Measurements from ENCODE around the gene TST. TPM values are rescaled to one million over a fixed set of nuclear protein-coding genes. Genes with fewer than 3 reads are reported as not detected.
"Not testable (repeated sequence)": the region's sequence is repeated elsewhere in the genome, so short reads cannot be mapped to it uniquely, and the experiment has no call there.

Gene TST
- total RNA-seq, 2 donors from 2014 or later, result 0.60 to 10.7 TPM

DNA sequence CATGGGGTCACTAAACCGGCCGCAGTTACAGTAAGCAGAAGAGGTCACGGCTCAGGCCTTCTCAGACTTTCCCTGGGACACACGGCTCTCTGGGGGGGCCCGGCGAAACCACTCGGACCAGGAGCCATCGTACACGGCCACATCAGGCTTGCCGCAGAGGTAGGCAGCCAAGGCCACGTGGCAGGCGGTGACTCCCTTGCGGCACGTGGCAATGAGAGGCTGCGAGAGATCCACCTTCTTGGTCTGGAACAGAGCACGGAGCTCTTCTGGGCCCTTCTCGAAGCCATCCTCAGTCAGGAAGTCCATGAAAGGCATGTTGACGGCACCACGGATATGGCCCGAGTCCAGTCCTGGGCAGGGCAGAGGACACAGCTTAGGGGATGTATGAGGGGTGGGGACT is 8.3 kb downstream of the TST start:
- no peak for DNase-seq
- peaks cover 32% of the 10 kb centered on the region for H3K27me3 Mint-ChIP-seq
- H3K4me3 Mint-ChIP-seq, result no peak overlapping the region
- no peak for ATAC-seq
- no peaks in the 10 kb centered on the region for H3K9me3 ChIP-seq (ENCODE audit: control insufficient read depth, low read length, poor library complexity, severe bottlenecking)
- peaks cover 6% of the 10 kb centered on the region for H3K4me1 Mint-ChIP-seq
- no peaks in the 10 kb centered on the region for H3K36me3 Mint-ChIP-seq (ENCODE audit: low read depth)
- no peak overlapping the region for H3K27ac Mint-ChIP-seq

DNA sequence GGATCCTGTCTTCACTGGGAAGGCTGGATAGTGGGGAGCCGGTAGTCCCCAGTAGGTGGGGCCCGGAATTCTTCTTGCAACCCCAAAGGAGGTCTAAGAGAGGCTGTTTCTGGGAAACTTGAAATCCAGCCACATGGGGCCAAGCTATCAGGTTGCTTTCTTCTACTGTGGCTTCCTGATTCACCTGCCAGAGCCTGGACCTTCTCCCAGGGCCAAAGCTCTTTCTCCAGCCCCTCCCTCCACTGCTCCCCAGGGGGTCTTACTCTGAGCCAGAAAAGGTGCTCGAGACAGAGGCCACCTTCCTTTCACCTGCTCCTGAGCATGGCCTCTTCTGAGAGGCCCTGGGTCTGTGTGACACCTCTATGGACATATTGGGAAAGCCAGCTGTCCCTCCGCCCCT is 9.1 kb downstream of the TST start:
- Mint-ChIP-seq H3K36me3 (ENCODE audit: low read depth) (no peaks in the 10 kb centered on the region), H3K27ac (no peak overlapping the region), H3K27me3 (peaks cover 39% of the 10 kb centered on the region), H3K4me3 (no peak overlapping the region), H3K4me1 (peaks cover 6% of the 10 kb centered on the region)
- no peaks in the 10 kb centered on the region for H3K9me3 ChIP-seq (ENCODE audit: control insufficient read depth, low read length, poor library complexity, severe bottlenecking)
- DNase-seq (no peak), ATAC-seq (no peak)

DNA sequence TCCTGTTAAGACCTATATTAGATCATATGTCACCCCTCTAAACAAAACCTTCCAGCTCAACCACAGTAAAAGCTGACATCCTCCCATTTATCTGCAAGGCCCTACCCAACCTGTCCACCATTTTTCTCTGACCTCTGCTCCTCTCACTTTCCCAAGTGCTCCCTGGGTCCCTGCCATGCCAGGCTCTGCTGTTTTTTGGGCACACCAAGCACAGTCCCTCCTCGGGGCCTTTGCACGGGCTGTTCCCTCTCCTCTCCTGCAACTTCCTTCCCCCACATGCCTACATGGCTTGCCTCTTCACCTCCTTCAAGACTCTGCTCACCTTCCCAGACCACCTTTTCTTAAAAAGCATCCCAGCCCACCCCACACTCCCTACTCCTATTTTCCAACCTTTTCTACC is 9.8 kb downstream of the TST start:
- H3K27me3 Mint-ChIP-seq, result peaks cover 46% of the 10 kb centered on the region
- H3K4me3 Mint-ChIP-seq, result no peak overlapping the region
- H3K36me3 Mint-ChIP-seq (ENCODE audit: low read depth), result no peaks in the 10 kb centered on the region
- DNase-seq, result no peak
- no peak overlapping the region for H3K27ac Mint-ChIP-seq
- ATAC-seq, result no peak
- H3K4me1 Mint-ChIP-seq, result peaks cover 6% of the 10 kb centered on the region
- no peaks in the 10 kb centered on the region for H3K9me3 ChIP-seq (ENCODE audit: control insufficient read depth, low read length, poor library complexity, severe bottlenecking)

DNA sequence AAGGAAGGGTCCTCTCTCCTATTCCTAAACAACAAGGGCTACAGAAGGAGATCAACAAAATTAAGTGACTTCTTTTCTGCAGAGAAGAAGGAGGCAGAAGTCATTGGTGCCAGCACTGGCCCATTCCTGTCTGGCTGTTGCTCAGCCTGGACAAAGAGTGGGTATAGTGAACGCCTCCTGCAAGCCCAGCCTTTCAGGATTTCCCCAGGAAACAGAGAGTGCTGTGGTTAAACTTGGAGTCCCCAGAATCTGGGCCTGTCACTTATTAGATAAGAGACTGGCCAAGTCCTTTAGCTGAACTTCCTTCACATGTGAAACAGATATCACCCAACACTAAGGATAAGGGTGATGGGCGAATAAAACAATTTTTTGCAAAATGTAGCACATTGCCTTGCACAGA is 10.9 kb downstream of the TST start:
- H3K27ac Mint-ChIP-seq, result no peak overlapping the region
- DNase-seq (no peak), ATAC-seq (no peak)
- peaks cover 8% of the 10 kb centered on the region for H3K4me1 Mint-ChIP-seq
- H3K4me3 Mint-ChIP-seq, result no peak overlapping the region
- H3K27me3 Mint-ChIP-seq, result peaks cover 57% of the 10 kb centered on the region
- H3K36me3 Mint-ChIP-seq (ENCODE audit: low read depth), result peaks cover 2% of the 10 kb centered on the region
- H3K9me3 ChIP-seq (ENCODE audit: control insufficient read depth, low read length, poor library complexity, severe bottlenecking), result no peaks in the 10 kb centered on the region

DNA sequence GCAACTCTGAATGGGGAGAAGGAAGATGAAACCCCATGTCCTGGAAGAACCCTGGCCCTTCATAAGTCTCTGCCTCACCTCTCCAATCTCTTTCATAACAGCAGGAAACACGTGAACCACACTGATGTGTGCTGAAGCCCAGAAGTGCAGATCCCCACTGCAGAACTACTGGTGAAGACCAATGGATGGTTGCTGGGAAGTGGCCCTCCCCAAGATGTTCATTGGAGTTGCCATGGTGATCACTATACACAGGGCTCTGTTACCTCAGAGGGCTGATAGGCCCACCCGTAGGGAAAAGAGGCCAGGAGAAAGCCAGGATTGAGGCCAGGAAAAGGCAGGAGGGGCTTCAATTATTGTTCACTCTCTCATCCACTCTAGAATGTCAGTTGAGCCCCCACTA is 11.6 kb downstream of the TST start:
- H3K9me3 ChIP-seq (ENCODE audit: control insufficient read depth, low read length, poor library complexity, severe bottlenecking), result no peaks in the 10 kb centered on the region
- no peak for ATAC-seq
- Mint-ChIP-seq H3K4me3 (no peak overlapping the region), H3K36me3 (ENCODE audit: low read depth) (peaks cover 2% of the 10 kb centered on the region), H3K4me1 (peaks cover 11% of the 10 kb centered on the region), H3K27me3 (peaks cover 64% of the 10 kb centered on the region), H3K27ac (no peak overlapping the region)
- no peak for DNase-seq

DNA sequence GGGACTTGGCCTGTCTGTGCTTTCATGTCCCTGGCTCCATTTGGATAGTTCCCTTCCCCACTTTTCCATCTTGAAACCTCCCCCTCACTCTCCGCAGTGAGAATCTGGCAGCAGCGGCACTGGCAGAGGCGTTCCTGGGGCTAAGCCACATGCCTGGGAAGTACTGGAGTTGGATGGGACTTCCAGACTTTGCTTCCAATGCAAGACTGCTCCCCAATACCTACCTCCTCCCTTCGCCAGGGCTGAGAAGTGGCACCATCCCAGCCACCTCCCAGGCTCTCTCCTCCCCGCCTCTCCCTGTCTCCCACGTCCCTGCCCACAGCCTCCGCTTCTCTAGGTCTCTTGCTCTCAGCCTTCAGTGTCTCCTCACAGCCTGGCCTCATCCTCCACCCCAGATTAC is 16.6 kb downstream of the TST start:
- no peak for DNase-seq
- Mint-ChIP-seq H3K36me3 (ENCODE audit: low read depth) (peaks cover 2% of the 10 kb centered on the region), H3K27ac (no peak overlapping the region), H3K4me3 (no peak overlapping the region), H3K4me1 (peaks cover 8% of the 10 kb centered on the region), H3K27me3 (peaks cover 71% of the 10 kb centered on the region)
- H3K9me3 ChIP-seq (ENCODE audit: control insufficient read depth, low read length, poor library complexity, severe bottlenecking), result no peaks in the 10 kb centered on the region
- ATAC-seq, result no peak

DNA sequence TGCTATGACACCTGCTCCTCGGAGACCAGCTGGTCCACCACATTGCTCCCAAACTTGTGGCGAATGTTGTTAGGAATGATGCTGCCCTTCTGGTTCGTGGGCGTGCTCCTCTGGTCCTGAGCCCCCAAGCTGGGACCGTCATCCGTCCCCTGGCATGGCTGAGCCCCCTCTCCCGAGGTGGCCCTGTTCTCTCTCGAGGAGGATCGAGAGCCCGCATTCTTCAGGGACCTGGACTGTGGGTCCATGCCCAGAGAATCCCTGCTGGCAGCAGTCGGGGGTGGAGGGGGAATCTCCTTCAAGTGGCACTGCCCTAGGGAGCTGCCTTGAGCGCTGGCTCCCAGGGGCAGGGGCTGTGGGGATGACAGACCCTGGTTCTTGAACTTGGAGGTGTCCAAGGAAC is 17.4 kb downstream of the TST start:
- H3K4me3 Mint-ChIP-seq, result no peak overlapping the region
- ATAC-seq (no peak), DNase-seq (no peak)
- H3K27me3 Mint-ChIP-seq, result peaks cover 71% of the 10 kb centered on the region
- no peaks in the 10 kb centered on the region for H3K9me3 ChIP-seq (ENCODE audit: control insufficient read depth, low read length, poor library complexity, severe bottlenecking)
- no peak overlapping the region for H3K27ac Mint-ChIP-seq
- H3K4me1 Mint-ChIP-seq, result peaks cover 9% of the 10 kb centered on the region
- H3K36me3 Mint-ChIP-seq (ENCODE audit: low read depth), result peaks cover 2% of the 10 kb centered on the region

DNA sequence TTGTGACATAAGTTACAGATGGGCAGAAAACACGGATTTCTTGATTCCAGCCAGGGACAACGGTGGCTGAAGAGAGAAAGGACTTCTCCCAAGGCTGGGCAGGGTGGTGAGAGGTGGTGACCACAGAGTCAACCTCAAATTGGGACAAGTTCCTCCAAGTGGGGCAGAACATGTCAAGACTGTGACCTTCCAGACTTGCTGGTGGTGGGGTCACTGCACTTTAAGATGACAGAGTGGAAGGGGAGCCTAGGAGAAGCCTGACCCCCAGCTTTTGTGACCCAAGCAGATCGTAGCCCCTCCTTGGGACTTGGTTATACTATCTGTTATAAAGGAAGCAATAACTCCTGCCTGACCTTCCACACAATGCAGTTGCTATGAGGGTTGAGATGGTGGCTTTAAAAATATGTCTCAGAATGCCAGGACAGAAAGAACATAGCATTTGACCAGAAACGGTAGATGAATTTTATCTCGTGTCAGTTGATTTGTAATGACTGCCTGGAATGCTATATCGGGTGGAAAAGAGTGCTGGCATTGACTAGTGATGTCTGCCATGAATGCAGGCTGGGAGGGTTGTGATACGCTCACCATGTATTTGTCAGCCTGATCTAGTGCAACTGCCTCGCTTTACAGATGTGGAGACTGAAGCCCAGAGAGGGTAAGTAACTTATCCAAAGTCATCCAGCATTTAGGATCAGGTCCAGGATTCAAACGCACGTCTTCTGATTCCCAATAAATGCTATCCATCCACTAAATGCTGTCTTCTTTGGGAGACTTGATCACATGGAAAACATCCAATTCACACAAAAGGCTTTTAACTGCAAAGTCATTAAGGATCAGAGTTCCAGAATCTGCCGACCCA is 18.3 kb downstream of the TST start:
- DNase-seq (no peak), ATAC-seq (no peak)
- Mint-ChIP-seq H3K27ac (no peak overlapping the region), H3K27me3 (peaks cover 65% of the 10 kb centered on the region), H3K4me1 (peaks cover 9% of the 10 kb centered on the region), H3K4me3 (no peak overlapping the region), H3K36me3 (ENCODE audit: low read depth) (peaks cover 2% of the 10 kb centered on the region)
- H3K9me3 ChIP-seq (ENCODE audit: control insufficient read depth, low read length, poor library complexity, severe bottlenecking), result no peaks in the 10 kb centered on the region

DNA sequence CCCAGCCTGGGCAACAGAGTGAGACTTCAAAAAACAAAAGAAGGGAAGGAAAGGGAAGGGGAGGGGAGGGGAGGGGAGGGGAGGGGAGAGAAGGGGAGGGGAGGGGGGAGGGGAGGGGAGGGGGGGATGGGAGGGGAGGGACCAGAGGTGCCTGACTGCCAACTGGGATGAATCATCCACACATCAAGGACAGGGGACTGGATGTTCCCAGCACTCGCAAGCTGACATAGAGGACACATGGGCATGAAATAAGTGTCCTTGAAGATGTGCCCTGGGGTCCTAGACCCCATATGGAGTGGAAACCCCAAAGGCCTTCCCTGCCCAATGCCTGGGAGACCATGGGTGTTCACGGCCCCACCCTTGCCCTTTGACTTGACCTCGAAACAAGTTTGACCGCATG is 19.8 kb downstream of the TST start:
- H3K9me3 ChIP-seq (ENCODE audit: control insufficient read depth, low read length, poor library complexity, severe bottlenecking), result no peaks in the 10 kb centered on the region
- H3K4me1 Mint-ChIP-seq, result peaks cover 9% of the 10 kb centered on the region
- peaks cover 63% of the 10 kb centered on the region for H3K27me3 Mint-ChIP-seq
- no peak for DNase-seq
- H3K27ac Mint-ChIP-seq, result no peak overlapping the region
- peaks cover 2% of the 10 kb centered on the region for H3K36me3 Mint-ChIP-seq (ENCODE audit: low read depth)
- no peak for ATAC-seq
- H3K4me3 Mint-ChIP-seq, result no peak overlapping the region

DNA sequence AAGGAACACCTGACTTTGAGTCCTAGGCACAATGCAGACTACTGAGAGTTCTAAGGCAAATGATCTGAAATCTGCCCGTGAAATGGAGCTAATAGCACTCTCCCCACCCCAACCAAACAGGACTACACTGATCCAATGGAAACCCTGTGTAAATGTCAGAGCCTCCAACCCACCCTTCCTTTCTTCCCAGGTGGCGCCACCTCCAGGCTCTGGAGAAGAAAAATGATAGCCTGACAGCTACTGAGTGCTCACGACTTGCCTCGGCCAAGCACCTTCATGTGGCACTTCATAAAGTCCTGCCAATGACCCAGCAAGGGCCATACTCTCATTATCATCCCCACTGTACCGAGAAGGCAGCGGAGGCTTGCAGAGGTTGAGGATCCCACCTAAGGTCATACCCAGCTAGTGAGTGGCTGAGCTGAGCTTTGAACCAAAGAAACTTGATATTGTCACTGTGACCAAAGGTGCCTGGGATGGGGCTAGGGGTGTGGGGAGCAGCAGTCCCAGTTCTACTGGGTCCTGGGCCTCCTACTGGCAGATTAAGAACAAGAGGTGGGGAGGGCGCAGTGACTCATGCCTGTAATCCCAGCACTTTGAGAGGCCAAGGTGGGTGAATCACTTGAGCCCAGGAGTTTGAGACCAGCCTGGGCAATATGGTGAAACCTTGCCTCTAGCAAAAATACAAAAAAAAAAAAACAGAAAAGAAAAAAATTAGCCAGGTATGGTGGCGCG is 20.5 kb downstream of the TST start:
- ATAC-seq, result no peak
- no peaks in the 10 kb centered on the region for H3K9me3 ChIP-seq (ENCODE audit: control insufficient read depth, low read length, poor library complexity, severe bottlenecking)
- no peak for DNase-seq
- H3K4me3 Mint-ChIP-seq, result no peak overlapping the region
- no peaks in the 10 kb centered on the region for H3K36me3 Mint-ChIP-seq (ENCODE audit: low read depth)
- no peak overlapping the region for H3K27ac Mint-ChIP-seq
- H3K4me1 Mint-ChIP-seq, result peaks cover 9% of the 10 kb centered on the region
- peaks cover 60% of the 10 kb centered on the region for H3K27me3 Mint-ChIP-seq

DNA sequence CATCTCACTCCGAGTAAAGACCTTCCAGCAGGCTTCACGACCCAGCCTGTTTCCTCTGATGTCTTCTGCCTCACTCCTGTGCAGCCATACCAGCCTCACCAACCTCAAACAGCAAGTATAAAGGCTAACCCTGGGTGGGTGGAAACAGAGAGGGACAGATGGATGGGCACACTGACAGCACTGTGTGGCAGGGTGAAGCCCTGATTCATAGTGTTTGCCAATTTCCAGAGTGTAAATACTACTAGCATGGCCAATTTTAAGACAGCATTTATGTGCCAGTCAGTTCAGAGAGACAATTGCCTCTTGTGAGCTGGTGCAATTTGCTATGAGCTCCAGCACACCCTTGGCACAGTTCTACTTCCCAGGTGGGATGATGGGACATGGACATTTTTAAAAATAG is 21.5 kb downstream of the TST start:
- Mint-ChIP-seq H3K4me3 (no peak overlapping the region), H3K27me3 (peaks cover 56% of the 10 kb centered on the region), H3K4me1 (peaks cover 5% of the 10 kb centered on the region), H3K36me3 (ENCODE audit: low read depth) (no peaks in the 10 kb centered on the region), H3K27ac (no peak overlapping the region)
- ATAC-seq, result no peak
- DNase-seq, result no peak
- H3K9me3 ChIP-seq (ENCODE audit: control insufficient read depth, low read length, poor library complexity, severe bottlenecking), result no peaks in the 10 kb centered on the region

DNA sequence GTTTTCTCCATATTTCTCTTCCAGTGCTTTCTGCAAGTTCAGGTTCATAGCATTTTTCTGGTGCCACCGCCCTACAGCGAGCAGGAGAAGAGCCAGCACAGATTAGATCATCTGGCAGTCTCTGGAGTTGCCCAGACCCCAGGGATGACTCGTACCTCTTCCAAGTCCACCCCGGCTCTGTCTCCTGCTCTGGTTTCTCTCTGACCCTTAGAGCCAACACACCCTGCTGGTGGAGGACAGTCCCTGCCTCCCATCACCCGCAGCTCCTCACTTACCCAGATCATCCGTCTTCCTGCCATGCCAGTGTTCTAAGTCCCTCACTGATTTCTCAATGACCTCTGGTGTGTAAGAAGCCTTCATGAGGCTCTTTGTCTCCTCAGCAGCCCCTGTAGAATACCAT is 28.0 kb downstream of the TST start:
- Mint-ChIP-seq H3K36me3 (ENCODE audit: low read depth) (no peaks in the 10 kb centered on the region), H3K27me3 (peaks cover 57% of the 10 kb centered on the region), H3K4me1 (no peaks in the 10 kb centered on the region), H3K27ac (no peak overlapping the region), H3K4me3 (no peak overlapping the region)
- DNase-seq (no peak), ATAC-seq (no peak)
- peaks cover 3% of the 10 kb centered on the region for H3K9me3 ChIP-seq (ENCODE audit: control insufficient read depth, low read length, poor library complexity, severe bottlenecking)

DNA sequence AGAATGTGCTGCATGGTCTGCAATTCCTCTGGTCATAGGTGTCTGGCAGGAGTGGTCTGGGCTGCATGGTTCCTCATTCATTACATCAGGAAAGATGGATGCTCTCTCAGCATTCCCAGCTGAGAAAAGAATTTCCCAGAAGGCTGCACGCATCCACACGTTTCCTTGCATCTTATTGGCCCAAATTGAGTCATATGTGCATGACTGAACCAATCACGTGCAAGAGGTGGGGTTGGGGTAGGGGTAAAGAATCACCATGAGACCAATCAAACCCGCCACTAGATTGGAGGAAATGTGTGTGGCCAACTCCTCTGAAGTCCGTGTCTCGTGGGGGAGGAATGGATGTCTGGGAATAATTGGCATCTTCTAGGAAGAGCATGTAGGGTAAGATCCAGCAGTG is 28.8 kb downstream of the TST start:
- H3K9me3 ChIP-seq (ENCODE audit: control insufficient read depth, low read length, poor library complexity, severe bottlenecking), result peaks cover 11% of the 10 kb centered on the region
- Mint-ChIP-seq H3K27ac (no peak overlapping the region), H3K36me3 (ENCODE audit: low read depth) (no peaks in the 10 kb centered on the region), H3K4me1 (no peaks in the 10 kb centered on the region), H3K4me3 (no peak overlapping the region), H3K27me3 (peaks cover 54% of the 10 kb centered on the region)
- ATAC-seq (no peak), DNase-seq (no peak)

DNA sequence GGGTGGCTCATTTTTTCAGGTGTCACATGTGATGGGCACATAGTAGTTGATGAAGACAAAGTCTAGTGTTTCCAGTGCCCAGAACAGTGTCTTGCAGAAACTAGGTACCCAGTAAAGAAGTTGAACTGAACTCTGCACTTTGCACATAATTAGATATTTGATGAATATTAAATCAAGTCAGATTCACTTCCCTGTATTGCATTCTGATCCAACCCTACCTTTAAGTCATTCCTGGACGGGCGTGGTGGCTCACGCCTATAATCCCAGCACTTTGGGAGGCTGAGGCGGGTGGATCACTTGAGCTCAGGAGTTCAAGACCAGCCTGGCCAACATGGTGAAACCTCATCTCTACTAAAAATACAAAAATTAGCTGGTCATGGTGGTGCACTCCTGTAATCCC is 30.2 kb downstream of the TST start:
- not testable (repeated sequence) for H3K36me3 Mint-ChIP-seq (ENCODE audit: low read depth); DNase-seq; H3K4me1 Mint-ChIP-seq; H3K27ac Mint-ChIP-seq; H3K4me3 Mint-ChIP-seq; ATAC-seq
- H3K9me3 ChIP-seq (ENCODE audit: control insufficient read depth, low read length, poor library complexity, severe bottlenecking), result peaks cover 14% of the 10 kb centered on the region
- peaks cover 43% of the 10 kb centered on the region for H3K27me3 Mint-ChIP-seq
